ENCODE measurements around the gene OBSCN.

Gene OBSCN

DNA sequence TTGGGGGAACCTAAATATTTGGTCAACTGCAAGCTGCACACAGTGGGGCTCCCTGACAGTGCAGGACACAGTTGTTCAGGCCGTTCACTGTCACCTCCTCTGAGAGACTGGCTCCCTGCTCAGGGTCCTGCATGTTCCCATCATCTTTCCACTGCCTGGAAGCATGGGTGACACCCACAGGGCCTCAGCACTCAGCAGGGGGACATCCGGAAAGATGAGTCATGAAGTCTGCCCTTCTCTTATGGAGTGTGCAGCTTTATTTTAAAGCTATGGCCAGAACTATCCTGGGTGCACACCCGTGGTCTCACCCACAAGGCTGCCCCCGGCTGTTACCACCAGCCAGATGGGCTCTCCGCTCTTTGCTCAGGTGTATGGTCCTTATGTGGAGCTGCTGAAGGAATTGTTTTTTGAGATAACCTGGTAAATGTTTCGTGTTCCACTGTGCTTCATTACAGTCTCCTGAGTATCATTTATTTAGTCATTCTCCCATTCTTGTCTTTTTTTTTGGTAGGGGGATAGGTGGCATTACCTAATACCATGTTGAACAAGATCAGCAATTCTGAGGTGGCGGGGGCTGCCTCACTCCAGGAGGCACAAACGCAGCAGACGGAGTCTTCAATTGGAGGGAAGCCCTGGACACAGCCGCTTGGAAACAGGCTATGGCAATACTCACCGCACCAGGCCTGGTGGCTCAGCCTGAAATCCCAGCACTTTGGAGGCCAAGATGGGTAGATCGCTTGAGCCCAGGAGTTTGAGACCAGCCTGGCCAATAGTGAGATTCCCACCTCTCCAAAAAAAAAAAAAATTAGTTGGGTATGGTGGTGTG lies 184.5 kb downstream of the OBSCN start:
- TF ChIP-seq, protein P1, sequence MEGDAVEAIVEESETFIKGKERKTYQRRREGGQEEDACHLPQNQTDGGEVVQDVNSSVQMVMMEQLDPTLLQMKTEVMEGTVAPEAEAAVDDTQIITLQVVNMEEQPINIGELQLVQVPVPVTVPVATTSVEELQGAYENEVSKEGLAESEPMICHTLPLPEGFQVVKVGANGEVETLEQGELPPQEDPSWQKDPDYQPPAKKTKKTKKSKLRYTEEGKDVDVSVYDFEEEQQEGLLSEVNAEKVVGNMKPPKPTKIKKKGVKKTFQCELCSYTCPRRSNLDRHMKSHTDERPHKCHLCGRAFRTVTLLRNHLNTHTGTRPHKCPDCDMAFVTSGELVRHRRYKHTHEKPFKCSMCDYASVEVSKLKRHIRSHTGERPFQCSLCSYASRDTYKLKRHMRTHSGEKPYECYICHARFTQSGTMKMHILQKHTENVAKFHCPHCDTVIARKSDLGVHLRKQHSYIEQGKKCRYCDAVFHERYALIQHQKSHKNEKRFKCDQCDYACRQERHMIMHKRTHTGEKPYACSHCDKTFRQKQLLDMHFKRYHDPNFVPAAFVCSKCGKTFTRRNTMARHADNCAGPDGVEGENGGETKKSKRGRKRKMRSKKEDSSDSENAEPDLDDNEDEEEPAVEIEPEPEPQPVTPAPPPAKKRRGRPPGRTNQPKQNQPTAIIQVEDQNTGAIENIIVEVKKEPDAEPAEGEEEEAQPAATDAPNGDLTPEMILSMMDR (conservative IDR thresholded peaks at IDR 0.05; ENCODE audit: low read depth) = no peak
- peak overlapping the region; percentile 54 for H3K27ac ChIP-seq
- DNase-seq (ENCODE audit: low spot score) = no peak
- POLR2A ChIA-PET (ENCODE audit: low non-redundant PET) = no interaction called here
- CTCF ChIA-PET = interaction anchor here (1.0 to 1.6 kb wide), 2 partner anchors 12 to 13 kb away, joined by 3 to 6 read pairs; no protein-coding TSS in a partner anchor

DNA sequence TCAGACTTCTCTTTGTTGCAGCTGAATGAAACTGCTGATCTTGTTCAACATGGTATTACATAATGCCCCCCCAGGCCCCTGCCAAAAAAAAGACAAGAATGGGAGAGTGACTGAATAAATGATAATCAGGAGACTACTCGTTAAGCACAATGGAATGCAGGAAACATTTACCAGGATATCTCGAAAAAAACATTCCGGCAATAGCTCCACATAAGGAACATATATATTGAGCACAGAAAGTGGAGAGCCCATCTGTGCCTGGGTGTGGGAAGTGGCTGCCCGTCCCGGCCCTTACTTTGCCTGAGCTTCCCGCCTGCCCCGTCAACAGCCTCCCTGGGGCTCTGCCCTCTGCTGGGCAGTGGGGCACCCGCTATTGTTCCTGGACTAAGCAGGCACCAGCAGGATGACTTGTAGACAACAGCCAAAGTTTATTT lies 185.4 kb downstream of the OBSCN start:
- CTCF ChIA-PET = interaction anchor here (0.6 to 1.6 kb wide), 5 partner anchors 11 to 180 kb away, joined by 3 to 6 read pairs (median 3); no protein-coding TSS in a partner anchor
- peak overlapping the region; percentile 54 for H3K27ac ChIP-seq
- TF ChIP-seq, protein P1 (conservative IDR thresholded peaks at IDR 0.05; ENCODE audit: low read depth) = peak; percentile 32
- POLR2A ChIA-PET (ENCODE audit: low non-redundant PET) = no interaction called here
- no peak for DNase-seq (ENCODE audit: low spot score)

DNA sequence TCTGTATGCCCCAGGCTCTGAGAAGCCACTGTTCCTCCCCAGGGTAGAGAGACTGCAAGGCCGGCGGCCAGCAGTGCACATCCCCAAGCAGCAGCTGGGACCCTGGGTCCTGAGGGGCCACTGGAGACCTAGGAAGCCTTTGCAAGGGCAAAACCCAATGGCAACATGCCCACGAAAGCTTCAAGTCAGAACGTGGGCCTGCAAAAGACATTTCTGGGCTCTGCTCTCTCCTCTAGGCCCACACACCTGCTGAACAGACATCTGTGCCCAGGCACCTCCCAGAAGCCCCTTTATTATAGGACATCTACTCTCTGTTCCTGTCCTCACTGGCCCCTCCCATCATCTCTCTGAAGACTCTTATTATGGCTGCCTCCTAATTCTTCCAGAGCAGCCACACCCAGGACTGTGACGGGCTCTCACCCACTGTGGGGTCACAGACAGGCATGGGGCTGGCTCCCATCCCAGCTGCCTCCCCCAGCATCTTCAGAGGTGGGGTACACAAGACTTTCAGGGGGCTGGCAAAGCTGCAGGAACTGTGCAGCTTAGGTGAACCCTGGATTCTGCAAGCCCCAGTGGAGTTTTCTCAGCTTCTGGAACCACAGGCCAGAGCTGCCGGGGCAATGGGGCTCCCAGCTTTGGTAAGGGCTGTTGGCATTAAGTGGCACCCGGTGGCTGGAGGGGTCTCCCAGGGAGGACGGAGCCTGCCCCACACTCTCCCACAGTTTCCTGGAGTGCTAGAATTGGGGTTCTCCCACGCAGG lies 186.1 kb downstream of the OBSCN start:
- TF ChIP-seq, protein P1 (conservative IDR thresholded peaks at IDR 0.05; ENCODE audit: low read depth) = no peak
- no peak for DNase-seq (ENCODE audit: low spot score)
- CTCF ChIA-PET = interaction anchor here (0.7 to 1.6 kb wide), 5 partner anchors 10 to 737 kb away, joined by 3 to 6 read pairs (median 4); no protein-coding TSS in a partner anchor
- POLR2A ChIA-PET (ENCODE audit: low non-redundant PET) = interaction anchor here (0.6 kb wide), 2 partner anchors 19 to 350 kb away, joined by 3 to 4 read pairs; no protein-coding TSS in a partner anchor
- H3K27ac ChIP-seq = peak overlapping the region; percentile 54

DNA sequence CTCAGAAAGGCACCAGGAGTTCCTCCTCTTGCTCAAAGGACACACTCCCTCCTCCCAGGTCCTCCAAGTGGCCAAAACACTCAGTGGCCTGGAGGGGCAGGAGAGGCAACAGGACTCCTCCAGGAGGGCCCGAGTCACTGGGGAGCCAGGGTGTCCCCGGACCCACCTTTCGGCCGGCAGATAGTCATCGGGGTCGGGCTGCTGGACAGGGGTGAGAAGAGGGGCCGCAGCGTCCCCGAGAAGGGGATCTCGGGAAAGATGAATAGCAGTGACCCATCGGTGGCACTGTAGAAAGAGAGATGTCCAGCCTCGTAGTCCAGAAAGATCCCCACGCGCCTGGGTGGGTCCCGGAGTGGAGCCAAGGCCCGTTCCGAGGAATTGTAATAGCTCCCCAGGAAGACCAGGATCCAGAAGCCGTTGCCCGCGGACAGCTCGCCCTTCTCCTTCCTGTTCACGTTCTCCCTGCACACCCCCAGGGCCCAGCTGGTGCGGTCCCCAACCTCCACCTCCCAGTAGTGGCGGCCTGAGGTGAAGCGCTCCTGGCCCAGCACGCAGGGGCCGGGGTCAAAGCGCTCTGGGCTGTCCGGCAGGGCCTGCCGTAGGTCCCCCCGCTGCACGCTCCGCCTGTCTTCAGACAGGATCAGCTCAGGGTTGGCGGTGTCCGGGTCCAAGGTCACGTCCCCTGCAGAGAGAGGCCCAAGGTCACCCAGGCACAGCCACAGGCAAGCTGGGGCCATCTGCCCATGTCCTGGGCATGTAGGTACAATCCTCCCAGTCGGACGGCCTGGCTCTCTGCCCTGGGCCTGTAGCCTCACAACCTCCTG lies 186.9 kb downstream of the OBSCN start:
- CTCF ChIA-PET = interaction anchor here (0.6 to 1.0 kb wide), 2 partner anchors 28 to 73 kb away, joined by 3 to 4 read pairs; no protein-coding TSS in a partner anchor
- no peak for DNase-seq (ENCODE audit: low spot score)

DNA sequence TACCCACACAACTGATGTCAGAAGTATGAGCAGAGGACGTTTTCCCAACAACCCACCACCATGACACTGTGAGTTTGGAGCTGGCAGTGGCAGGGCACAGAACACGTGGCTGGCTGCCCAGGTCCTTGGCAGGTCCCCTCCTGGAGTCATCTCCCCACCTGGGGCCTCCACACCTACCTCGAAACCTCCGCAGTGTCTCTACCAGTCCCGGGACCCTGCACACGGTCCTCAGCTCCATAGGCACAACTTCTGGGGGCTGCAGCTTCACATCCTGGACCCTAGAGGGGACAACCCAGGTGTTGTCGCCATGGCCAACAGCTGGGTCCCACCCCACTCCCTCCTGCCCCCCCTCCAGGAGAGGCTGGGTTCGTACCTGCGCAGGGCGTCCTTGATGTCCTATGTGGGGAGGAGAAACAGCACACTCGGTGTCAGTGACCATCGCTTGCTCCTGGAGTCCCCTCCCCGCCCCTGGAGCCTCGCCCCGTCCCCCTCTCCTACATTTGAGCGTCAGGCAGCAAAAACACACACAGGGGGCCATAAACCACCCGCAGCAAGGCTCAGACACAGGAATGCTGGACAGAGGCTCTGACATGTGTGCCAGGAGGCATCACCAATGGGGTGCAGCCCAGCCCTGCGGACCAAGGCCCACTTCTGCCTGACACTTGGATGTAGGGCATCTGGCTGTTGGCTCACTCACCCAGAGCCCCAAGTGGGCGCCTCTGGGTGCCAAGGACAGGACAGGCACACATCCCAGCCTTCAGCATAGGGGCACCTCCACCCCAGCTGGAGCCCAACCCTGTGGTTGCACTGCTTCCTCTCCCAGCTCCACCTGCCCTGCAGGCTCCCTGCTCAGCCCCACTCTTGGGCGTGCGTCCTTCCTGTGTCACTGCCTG lies 189.2 kb downstream of the OBSCN start:
- ChIA-PET CTCF (no interaction called here), POLR2A (ENCODE audit: low non-redundant PET) (no interaction called here)
- TF ChIP-seq, protein P1 (conservative IDR thresholded peaks at IDR 0.05; ENCODE audit: low read depth) = no peak
- DNase-seq (ENCODE audit: low spot score) = no peak
- H3K27ac ChIP-seq = peak overlapping the region; percentile 25

More for the DNA sequence above, 186.9 kb downstream of the OBSCN start:
- TF ChIP-seq, protein P1 (conservative IDR thresholded peaks at IDR 0.05; ENCODE audit: low read depth) = no peak
- POLR2A ChIA-PET (ENCODE audit: low non-redundant PET) = interaction anchor here (0.6 kb wide), 2 partner anchors 18 to 351 kb away, joined by 3 to 4 read pairs; no protein-coding TSS in a partner anchor
- peak overlapping the region; percentile 54 for H3K27ac ChIP-seq
